ENCODE results near the gene RGS6. TPM values are rescaled to one million over a fixed set of nuclear protein-coding genes. Genes with fewer than 3 reads are reported as not detected.

RGS6 gene
- polyA plus RNA-seq, 3 donors, result not detected

GRCh38 chr14:72000907-72001306 is 68.7 kb downstream of the RGS6 start:
- Histone ChIP-seq H3K79me2 (ENCODE audit: insufficient read depth, low read length) (no peaks in the 10 kb centered on the region), H3K27ac (ENCODE audit: low read depth in 1 of 2, low read length in 2 of 2) (no peak overlapping the region), H3K9me3 (replicated peaks in 1 of 2; ENCODE audit: control insufficient read depth in 1 of 2, insufficient read depth in 1 of 2, low read length in 2 of 2) (no peaks in the 10 kb centered on the region), H3K9ac (ENCODE audit: insufficient read depth, low read length, poor library complexity, severe bottlenecking) (no peak overlapping the region), H3K4me2 (replicated peaks; ENCODE audit: extremely low read depth, low read length, poor library complexity, severe bottlenecking) (no peak overlapping the region), H2AFZ (ENCODE audit: insufficient read depth, low read depth, low read length, poor library complexity, severe bottlenecking) (no peak overlapping the region), H3K4me1 (ENCODE audit: control insufficient read depth in 1 of 2, insufficient read depth in 2 of 2, low read length in 2 of 2) (no peaks in the 10 kb centered on the region), H4K20me1 (ENCODE audit: insufficient read depth, low read length) (no peaks in the 10 kb centered on the region), H3K27me3 (ENCODE audit: control insufficient read depth in 2 of 2, insufficient read depth in 2 of 2, low read length in 2 of 2) (no peaks in the 10 kb centered on the region), H3K36me3 (replicated peaks in 1 of 2; ENCODE audit: control insufficient read depth in 1 of 2, insufficient read depth in 2 of 2, low read length in 2 of 2) (no peaks in the 10 kb centered on the region), H3K4me3 (replicated peaks in 1 of 3; ENCODE audit: low read depth in 2 of 3, low read length in 3 of 3) (no peak overlapping the region)
- Mint-ChIP-seq H3K4me1 (no peaks in the 10 kb centered on the region), H3K9me3 (peaks cover under 1 to 8% (median 5%) of the 10 kb centered on the region in 7 donors), H3K27me3 (ENCODE audit: low read depth in 3 of 3) (no peaks in the 10 kb centered on the region), H3K27ac (no peak overlapping the region), H3K36me3 (no peaks in the 10 kb centered on the region), H3K4me3 (no peak overlapping the region)
- intact Hi-C loops (cut with micrococcal nuclease), result no loop called here
- 81% methylated on average over 4 of the region's 9 CpGs for WGBS (ENCODE audit: insufficient coverage)
- no peak for DNase-seq
- no peak for TF ChIP-seq CTCF (IDR thresholded peaks at IDR 0.05)

- Mint-ChIP-seq H3K4me3 (no peak overlapping the region), H3K36me3 (no peaks in the 10 kb centered on the region), H3K27me3 (ENCODE audit: low read depth in 3 of 3) (no peaks in the 10 kb centered on the region), H3K27ac (no peak overlapping the region), H3K9me3 (peaks cover 0 to 8% (median 5%) of the 10 kb centered on the region in 7 donors), H3K4me1 (no peaks in the 10 kb centered on the region)
- H3K4me1 ChIP-seq (ENCODE audit: control insufficient read depth in 1 of 2, insufficient read depth in 2 of 2, low read length in 2 of 2), result no peaks in the 10 kb centered on the region
- DNase-seq, result no peak
- H3K4me3 ChIP-seq (replicated peaks in 1 of 3; ENCODE audit: low read depth in 2 of 3, low read length in 3 of 3), result no peak overlapping the region
- no peaks in the 10 kb centered on the region for H3K79me2 ChIP-seq (ENCODE audit: insufficient read depth, low read length)
- no CpG with 5 or more reads among the region's 3 CpGs for WGBS (ENCODE audit: insufficient coverage)
- no peak for TF ChIP-seq CTCF (IDR thresholded peaks at IDR 0.05)
- H3K27me3 ChIP-seq (ENCODE audit: control insufficient read depth in 2 of 2, insufficient read depth in 2 of 2, low read length in 2 of 2), result no peaks in the 10 kb centered on the region
- no peak overlapping the region for H3K4me2 ChIP-seq (replicated peaks; ENCODE audit: extremely low read depth, low read length, poor library complexity, severe bottlenecking)
- H4K20me1 ChIP-seq (ENCODE audit: insufficient read depth, low read length), result no peaks in the 10 kb centered on the region
- no peaks in the 10 kb centered on the region for H3K9me3 ChIP-seq (replicated peaks in 1 of 2; ENCODE audit: control insufficient read depth in 1 of 2, insufficient read depth in 1 of 2, low read length in 2 of 2)
- no peak overlapping the region for H3K9ac ChIP-seq (ENCODE audit: insufficient read depth, low read length, poor library complexity, severe bottlenecking)
- no peak overlapping the region for H2AFZ ChIP-seq (ENCODE audit: insufficient read depth, low read depth, low read length, poor library complexity, severe bottlenecking)
- H3K36me3 ChIP-seq (replicated peaks in 1 of 2; ENCODE audit: control insufficient read depth in 1 of 2, insufficient read depth in 2 of 2, low read length in 2 of 2), result no peaks in the 10 kb centered on the region
- intact Hi-C loops (cut with micrococcal nuclease), result no loop called here
- H3K27ac ChIP-seq (ENCODE audit: low read depth in 1 of 2, low read length in 2 of 2), result no peak overlapping the region
These were observed 70.5 kb downstream of the RGS6 start for GRCh38 chr14:72002731-72003130.
